ENCODE measurements around the gene PLEKHM2. TPM values are rescaled to one million over a fixed set of nuclear protein-coding genes. Genes with fewer than 3 reads are reported as not detected.

Gene PLEKHM2
- polyA plus RNA-seq, 1 donor from 2014 or later = 40.1 TPM

GRCh38 chr1:15739259-15739658 is 55.1 kb downstream of the PLEKHM2 start:
- Histone ChIP-seq H3K4me2 (ENCODE audit: low read length) (no peak overlapping the region), H4K20me1 (ENCODE audit: insufficient read depth) (no peaks in the 10 kb centered on the region), H3F3A (ENCODE audit: insufficient read depth, low read length, poor library complexity, severe bottlenecking) (no peaks in the 10 kb centered on the region), H3K36me3 (ENCODE audit: insufficient read depth, low read length) (no peaks in the 10 kb centered on the region), H3K9me3 (ENCODE audit: low read length) (no peaks in the 10 kb centered on the region), H3K9ac (ENCODE audit: low read length) (no peak overlapping the region), H3K27me3 (ENCODE audit: insufficient read depth, low read depth, low read length) (no peaks in the 10 kb centered on the region), H3K9me2 (ENCODE audit: insufficient read depth, low read length) (no peaks in the 10 kb centered on the region), H3K4me3 (ENCODE audit: low read length) (no peak overlapping the region), H3K79me2 (replicated peaks; ENCODE audit: insufficient read depth, low read length) (no peaks in the 10 kb centered on the region), H2AFZ (ENCODE audit: low read depth, low read length) (no peak overlapping the region), H3K27ac (ENCODE audit: low read length) (no peak overlapping the region)
- TF ChIP-seq TAF1 (IDR thresholded peaks at IDR 0.05; ENCODE audit: low read depth) (no peak), REST (IDR thresholded peaks at IDR 0.05; ENCODE audit: borderline replicate concordance) (no peak), CTCF (IDR thresholded peaks at IDR 0.05; ENCODE audit: poor library complexity, severe bottlenecking) (no peak), EP300 (conservative IDR thresholded peaks at IDR 0.05; ENCODE audit: poor library complexity, severe bottlenecking) (no peak), POLR2AphosphoS5 (IDR thresholded peaks at IDR 0.05) (no peak), MXI1 (conservative IDR thresholded peaks at IDR 0.05; ENCODE audit: poor library complexity, severe bottlenecking) (no peak), EZH2 (IDR thresholded peaks at IDR 0.05; ENCODE audit: borderline replicate concordance, insufficient read depth, low read length, poor library complexity, severe bottlenecking) (no peak), RAD21 (conservative IDR thresholded peaks at IDR 0.05) (no peak), SMC3 (conservative IDR thresholded peaks at IDR 0.05; ENCODE audit: poor library complexity) (no peak)

GRCh38 chr1:15739745-15740144 is 55.6 kb downstream of the PLEKHM2 start:
- no peaks in the 10 kb centered on the region for H4K20me1 ChIP-seq (ENCODE audit: insufficient read depth)
- TF ChIP-seq MXI1 (conservative IDR thresholded peaks at IDR 0.05; ENCODE audit: poor library complexity, severe bottlenecking) = no peak
- no peak for TF ChIP-seq REST (IDR thresholded peaks at IDR 0.05; ENCODE audit: borderline replicate concordance)
- no peak for TF ChIP-seq POLR2AphosphoS5 (IDR thresholded peaks at IDR 0.05)
- no peak for TF ChIP-seq CTCF (IDR thresholded peaks at IDR 0.05; ENCODE audit: poor library complexity, severe bottlenecking)
- no peak for TF ChIP-seq RAD21 (conservative IDR thresholded peaks at IDR 0.05)
- no peak for TF ChIP-seq SMC3 (conservative IDR thresholded peaks at IDR 0.05; ENCODE audit: poor library complexity)
- no peak for TF ChIP-seq TAF1 (IDR thresholded peaks at IDR 0.05; ENCODE audit: low read depth)
- no peak for TF ChIP-seq EP300 (conservative IDR thresholded peaks at IDR 0.05; ENCODE audit: poor library complexity, severe bottlenecking)
- no peak for TF ChIP-seq EZH2 (IDR thresholded peaks at IDR 0.05; ENCODE audit: borderline replicate concordance, insufficient read depth, low read length, poor library complexity, severe bottlenecking)

More at GRCh38 chr1:15739745-15740144, 55.6 kb downstream of the PLEKHM2 start:
- no peak overlapping the region for H3K27ac ChIP-seq (ENCODE audit: low read length)
- H3K9me2 ChIP-seq (ENCODE audit: insufficient read depth, low read length) = no peaks in the 10 kb centered on the region
- H3K79me2 ChIP-seq (replicated peaks; ENCODE audit: insufficient read depth, low read length) = no peaks in the 10 kb centered on the region
- H3K9me3 ChIP-seq (ENCODE audit: low read length) = no peaks in the 10 kb centered on the region
- no peak overlapping the region for H3K4me2 ChIP-seq (ENCODE audit: low read length)
- H3K36me3 ChIP-seq (ENCODE audit: insufficient read depth, low read length) = no peaks in the 10 kb centered on the region
- H3K9ac ChIP-seq (ENCODE audit: low read length) = no peak overlapping the region
- H2AFZ ChIP-seq (ENCODE audit: low read depth, low read length) = no peak overlapping the region
- no peaks in the 10 kb centered on the region for H3K27me3 ChIP-seq (ENCODE audit: insufficient read depth, low read depth, low read length)
- H3F3A ChIP-seq (ENCODE audit: insufficient read depth, low read length, poor library complexity, severe bottlenecking) = no peaks in the 10 kb centered on the region
- no peak overlapping the region for H3K4me3 ChIP-seq (ENCODE audit: low read length)
